HepG2 (cell line): Measurements from ENCODE around the gene DALRD3. TPM values are rescaled to one million over a fixed set of nuclear protein-coding genes. Genes with fewer than 3 reads are reported as not detected.

ENCODE experiments used
- CERS6 ChIP-seq: sonication (generic); formaldehyde crosslinking; IDR thresholded peaks from 2 replicates; pipeline ENCODE4 v1.5.0; 2020; ENCODE audit warnings: missing genetic modification reagents
- HDAC1 ChIP-seq: sonication (generic); formaldehyde crosslinking; IDR thresholded peaks from 2 replicates; pipeline ENCODE4 v1.5.1; 2020; ENCODE audit warnings: mild to moderate bottlenecking, missing genetic modification reagents
- HIC2 ChIP-seq: sonication (generic); formaldehyde crosslinking; IDR thresholded peaks from 2 replicates; pipeline ENCODE4 v1.9.0; 2022; ENCODE audit warnings: low read depth, missing genetic modification reagents
- HMGXB4 ChIP-seq, 2 experiments: sonication (generic) in 1 of 2; formaldehyde crosslinking in 1 of 2; IDR thresholded peaks; 2 replicates each; pipeline versions ENCODE4 v1.4.0 to v1.6.1; 2018 to 2020; ENCODE audit warnings: missing genetic modification reagents in 2 of 2, borderline replicate concordance in 1 of 2, low read depth in 1 of 2, mild to moderate bottlenecking in 1 of 2, missing biosample characterization in 1 of 2
- HNF4G ChIP-seq, 2 experiments: sonication (generic) in 1 of 2; formaldehyde crosslinking in 1 of 2; IDR thresholded peaks; 2 replicates each; pipeline versions ENCODE4 v1.4.0 to v1.6.1; 2011 to 2020; ENCODE audit warnings: borderline replicate concordance in 2 of 2, low read depth in 2 of 2, mild to moderate bottlenecking in 2 of 2, low read length in 1 of 2, missing genetic modification reagents in 1 of 2, moderate library complexity in 1 of 2
- KDM1A ChIP-seq: IDR thresholded peaks from 2 replicates; pipeline ENCODE4 v1.6.1; 2016; ENCODE audit warnings: missing compliant biosample characterization
- MYC ChIP-seq: sonication (generic); formaldehyde crosslinking; IDR thresholded peaks from 2 replicates; pipeline ENCODE4 v1.9.0; 2021; ENCODE audit warnings: missing genetic modification reagents, borderline replicate concordance
- NFAT5 ChIP-seq: sonication (generic); formaldehyde crosslinking; IDR thresholded peaks from 2 replicates; pipeline ENCODE4 v1.4.0; 2020; ENCODE audit warnings: missing genetic modification reagents
- NFKB2 ChIP-seq: sonication (generic); formaldehyde crosslinking; IDR thresholded peaks from 2 replicates; pipeline ENCODE4 v1.4.0; 2020; ENCODE audit warnings: missing genetic modification reagents, borderline replicate concordance
- RNF2 ChIP-seq: fragments of 450-650 bp; conservative IDR thresholded peaks from 2 replicates; pipeline ENCODE4 v1.6.1; 2016; ENCODE audit warnings: low read depth
- SRF ChIP-seq: IDR thresholded peaks from 2 replicates; pipeline ENCODE4 v1.6.1; 2011; ENCODE audit warnings: mild to moderate bottlenecking, low read depth, low read length, moderate library complexity
- WIZ ChIP-seq: sonication (generic); formaldehyde crosslinking; IDR thresholded peaks from 2 replicates; pipeline ENCODE4 v1.5.1; 2020; ENCODE audit warnings: mild to moderate bottlenecking, missing genetic modification reagents
- XBP1 ChIP-seq: sonication (generic); formaldehyde crosslinking; IDR thresholded peaks from 2 replicates; pipeline ENCODE4 v1.5.0; 2020; ENCODE audit warnings: missing genetic modification reagents
- ZNF224 ChIP-seq: sonication (generic); formaldehyde crosslinking; IDR thresholded peaks from 2 replicates; pipeline ENCODE4 v1.5.0; 2020; ENCODE audit warnings: mild to moderate bottlenecking, missing genetic modification reagents
- ZNF276 ChIP-seq: sonication (generic); formaldehyde crosslinking; IDR thresholded peaks from 2 replicates; pipeline ENCODE4 v1.4.0; 2020; ENCODE audit warnings: mild to moderate bottlenecking, low read depth, missing genetic modification reagents
- polyA plus RNA-seq, 8 experiments: library from polyadenylated mRNA; depleted of rRNA in 3 of 8; stranded (reverse) in 7 of 8; unstranded in 1 of 8; fragments of >200 nt; fragmentation: Illumina TruSeq in 4 of 8; extraction: Trizol in 4 of 8; gene quantifications; 2 replicates each; pipeline versions ENCODE4 v1.2.1 to v1.2.3, GENCODE V29; 2011 to 2016; ENCODE audit warnings: low read depth in 4 of 8, missing spikeins in 1 of 8, mixed read lengths in 1 of 8; ENCODE audit not compliant: insufficient read depth in 1 of 8
- total RNA-seq, 5 experiments: library from RNA; depleted of rRNA; stranded (reverse); fragments of >200 nt; fragmentation: Illumina TruSeq; extraction: Trizol; gene quantifications; 2 replicates each; pipeline ENCODE4 v1.2.3, GENCODE V29; 2016; ENCODE audit warnings: low read depth in 1 of 5

Gene DALRD3
- total and polyA plus RNA-seq, 2 of the 13 experiments (the other 11 are each of a cell fraction or from before 2014, with no cell fraction given), result 19.9 to 36.5 TPM

- TF ChIP-seq NFAT5, result no peak
- TF ChIP-seq MYC (CRISPR knock-in tag), result peak; percentile 14; the same call in 1 of the 2 replicates
- peak; percentile 31; the same call in 1 of the 2 replicates for TF ChIP-seq NFKB2 (CRISPR knock-in tag)
- peak in 1 of 2 experiments; percentile 30; a peak in 1 of 4 replicates for TF ChIP-seq HMGXB4 (CRISPR knock-in tag; IDR thresholded peaks at IDR 0.05; ENCODE audit: borderline replicate concordance in 1 of 2, low read depth in 1 of 2)
- no peak for TF ChIP-seq CERS6 (CRISPR knock-in tag)
- TF ChIP-seq RNF2, result no peak
- TF ChIP-seq ZNF224, result no peak
- TF ChIP-seq KDM1A (CRISPR knock-in tag), result no peak
- TF ChIP-seq SRF, result no peak
- no peak for TF ChIP-seq HNF4G (IDR thresholded peaks at IDR 0.05; ENCODE audit: borderline replicate concordance, low read depth, low read length)
- TF ChIP-seq HNF4G (CRISPR knock-in tag; IDR thresholded peaks at IDR 0.05; ENCODE audit: borderline replicate concordance, low read depth), result no peak
- no peak for TF ChIP-seq ZNF276 (CRISPR knock-in tag)
- TF ChIP-seq HIC2, result no peak
- TF ChIP-seq XBP1 (CRISPR knock-in tag), result no peak
- 0 out of 2 replicates have a peak, but pooled peaks have one; percentile 20 for TF ChIP-seq HDAC1 (CRISPR knock-in tag)
- no peak for TF ChIP-seq WIZ
Measured at GRCh38 chr3:49013738-49014660, 4.4 kb downstream of the DALRD3 start (continued).
